NT2/D1 (cell line): ENCODE results near the gene AHRR.

ENCODE experiments used
- YY1 ChIP-seq: IDR thresholded peaks from 2 replicates; pipeline ENCODE4 v1.6.1; 2011; ENCODE audit not compliant: insufficient read length, insufficient read depth
- ZNF274 ChIP-seq: IDR thresholded peaks from 2 replicates; pipeline ENCODE4 v1.6.1; 2011; ENCODE audit warnings: mild to moderate bottlenecking, low read depth, low read length

DNA sequence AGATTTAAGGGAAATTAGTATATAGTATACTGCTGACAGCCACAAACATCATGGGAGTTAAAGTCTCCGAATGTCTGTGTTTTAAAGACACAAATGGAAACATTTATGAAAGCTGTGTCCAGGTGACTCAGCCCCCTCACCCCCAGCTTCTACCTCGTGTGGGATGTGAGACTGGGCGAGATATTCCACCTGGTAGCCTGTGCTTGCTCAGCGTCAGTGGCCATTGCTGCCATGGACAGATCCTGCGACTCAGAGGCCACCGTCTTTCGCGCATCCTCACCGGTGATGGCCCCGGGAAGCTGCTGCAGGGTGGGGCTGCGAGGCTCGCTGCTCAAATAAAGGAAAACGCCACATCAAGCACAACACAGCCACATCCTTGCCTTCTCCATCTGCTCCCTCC is 90.2 kb downstream of the AHRR start:
- TF ChIP-seq YY1 (no peak), ZNF274 (no peak)
